Hepatocyte (in vitro differentiated cells): ENCODE results near the gene HECW1.

ENCODE experiments used
- EZH2 ChIP-seq: fragments of 200-600 bp; sonication (generic); IDR thresholded peaks from 2 replicates; pipeline ENCODE4 v1.6.1; 2016; ENCODE audit warnings: antibody characterized with exemption, mild to moderate bottlenecking, borderline replicate concordance
- EZH2phosphoT487 ChIP-seq: fragments of 200-600 bp; sonication (generic); IDR thresholded peaks from one replicate; pipeline ENCODE4 v1.6.1; 2018; ENCODE audit warnings: antibody characterized with exemption, mild to moderate bottlenecking, low read depth, moderate library complexity; ENCODE audit not compliant: unreplicated experiment, severe bottlenecking
- TF ChIP-seq, protein P1 (sequence below): fragments of 200-600 bp; sonication (generic); IDR thresholded peaks from 2 replicates; pipeline ENCODE4 v1.5.1; 2016; ENCODE audit warnings: antibody characterized with exemption, mild to moderate bottlenecking; ENCODE audit not compliant: poor library complexity

GRCh38 chr7:43302211-43302711 is 189.8 kb downstream of the HECW1 start:
- TF ChIP-seq, protein P1, sequence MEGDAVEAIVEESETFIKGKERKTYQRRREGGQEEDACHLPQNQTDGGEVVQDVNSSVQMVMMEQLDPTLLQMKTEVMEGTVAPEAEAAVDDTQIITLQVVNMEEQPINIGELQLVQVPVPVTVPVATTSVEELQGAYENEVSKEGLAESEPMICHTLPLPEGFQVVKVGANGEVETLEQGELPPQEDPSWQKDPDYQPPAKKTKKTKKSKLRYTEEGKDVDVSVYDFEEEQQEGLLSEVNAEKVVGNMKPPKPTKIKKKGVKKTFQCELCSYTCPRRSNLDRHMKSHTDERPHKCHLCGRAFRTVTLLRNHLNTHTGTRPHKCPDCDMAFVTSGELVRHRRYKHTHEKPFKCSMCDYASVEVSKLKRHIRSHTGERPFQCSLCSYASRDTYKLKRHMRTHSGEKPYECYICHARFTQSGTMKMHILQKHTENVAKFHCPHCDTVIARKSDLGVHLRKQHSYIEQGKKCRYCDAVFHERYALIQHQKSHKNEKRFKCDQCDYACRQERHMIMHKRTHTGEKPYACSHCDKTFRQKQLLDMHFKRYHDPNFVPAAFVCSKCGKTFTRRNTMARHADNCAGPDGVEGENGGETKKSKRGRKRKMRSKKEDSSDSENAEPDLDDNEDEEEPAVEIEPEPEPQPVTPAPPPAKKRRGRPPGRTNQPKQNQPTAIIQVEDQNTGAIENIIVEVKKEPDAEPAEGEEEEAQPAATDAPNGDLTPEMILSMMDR, result no peak
- TF ChIP-seq EZH2 (no peak), EZH2phosphoT487 (no peak)
